H54 (cell line): ENCODE data around the gene COQ3.

ENCODE experiments used
- DNase-seq: peaks from one replicate; pipeline ENCODE4 v3.0.0; 2011; ENCODE audit warnings: low spot score, mixed read lengths; ENCODE audit not compliant: insufficient read length
- FAIRE-seq: peaks from 3 replicates; lab custom pipeline; 2011; peaks lifted over from hg19 to GRCh38; lab: Jason Lieb, UNC
- POLR2A ChIP-seq: IDR thresholded peaks from 2 replicates; pipeline ENCODE4 v1.6.1; 2011; ENCODE audit warnings: low read depth, mild to moderate bottlenecking, low read length

Gene COQ3, protein sequence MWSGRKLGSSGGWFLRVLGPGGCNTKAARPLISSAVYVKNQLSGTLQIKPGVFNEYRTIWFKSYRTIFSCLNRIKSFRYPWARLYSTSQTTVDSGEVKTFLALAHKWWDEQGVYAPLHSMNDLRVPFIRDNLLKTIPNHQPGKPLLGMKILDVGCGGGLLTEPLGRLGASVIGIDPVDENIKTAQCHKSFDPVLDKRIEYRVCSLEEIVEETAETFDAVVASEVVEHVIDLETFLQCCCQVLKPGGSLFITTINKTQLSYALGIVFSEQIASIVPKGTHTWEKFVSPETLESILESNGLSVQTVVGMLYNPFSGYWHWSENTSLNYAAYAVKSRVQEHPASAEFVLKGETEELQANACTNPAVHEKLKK

GRCh38 chr6:99393698-99394531 lies at the start of gene COQ3:
COQ3 (minus strand) TSS chr6:99394195; CDS start chr6:99394179, 16 bp downstream.
- peak; percentile 53; the same call in 1 of the 2 replicates for TF ChIP-seq POLR2A
- DNase-seq (peak; percentile 59), FAIRE-seq (no peak)

DNA sequence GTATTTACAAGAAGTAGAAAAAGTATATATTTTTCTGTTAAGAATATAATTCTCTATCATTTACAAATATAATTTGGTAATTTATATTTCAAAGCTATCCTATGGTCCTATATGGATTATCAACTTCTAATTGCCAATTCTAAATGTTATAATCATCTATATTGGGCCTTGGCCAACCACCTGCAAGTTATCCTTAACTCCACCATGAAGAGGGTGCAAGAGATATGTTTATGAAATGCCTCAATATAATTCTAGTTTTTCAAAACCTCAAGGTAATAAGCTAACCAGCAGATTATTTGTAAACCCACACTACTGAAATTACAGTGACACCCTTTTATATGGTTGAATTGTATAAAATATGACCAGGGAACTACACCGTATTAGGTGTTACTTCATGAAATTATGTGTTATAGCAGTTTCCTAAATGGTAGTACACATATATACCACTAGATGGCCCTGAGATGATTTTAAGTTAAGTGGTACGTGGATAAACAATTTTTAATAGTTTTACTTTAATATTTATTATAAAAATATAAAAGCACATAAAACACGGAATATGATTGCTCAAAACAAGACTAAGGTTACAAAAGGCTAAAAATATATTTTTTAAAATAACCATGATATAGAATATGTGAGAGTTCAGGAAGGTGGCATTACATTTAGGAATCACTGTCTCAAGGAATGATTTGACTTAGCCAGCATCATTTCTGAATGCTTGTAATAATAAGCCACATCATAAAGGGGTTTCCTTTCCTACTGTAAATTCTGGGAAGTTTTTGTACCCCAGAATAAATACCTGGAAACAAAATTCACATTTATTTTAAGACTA lies 40.9 kb upstream of the COQ3 start:
- TF ChIP-seq POLR2A: no peak
- DNase-seq: no peak
- FAIRE-seq: no peak

DNA sequence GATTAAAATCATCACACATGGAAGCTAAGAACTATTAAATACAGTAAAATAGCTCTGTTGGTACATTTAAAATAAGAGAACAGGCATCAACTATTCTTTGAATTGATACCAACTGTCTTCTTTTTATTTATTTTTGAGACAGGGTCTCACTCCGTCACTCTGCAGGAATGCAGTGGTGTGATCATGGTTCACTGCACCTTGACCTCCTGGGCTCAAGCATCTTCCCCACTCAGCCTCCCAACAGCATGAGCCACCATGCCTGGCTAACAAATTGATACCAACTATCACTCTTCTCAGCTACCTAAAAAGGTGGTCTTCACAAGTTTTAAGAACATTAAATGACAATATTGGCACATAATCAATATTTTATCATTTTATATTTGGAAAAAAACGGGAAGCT lies 38.9 kb upstream of the COQ3 start:
- no peak for TF ChIP-seq POLR2A
- no peak for FAIRE-seq

DNA sequence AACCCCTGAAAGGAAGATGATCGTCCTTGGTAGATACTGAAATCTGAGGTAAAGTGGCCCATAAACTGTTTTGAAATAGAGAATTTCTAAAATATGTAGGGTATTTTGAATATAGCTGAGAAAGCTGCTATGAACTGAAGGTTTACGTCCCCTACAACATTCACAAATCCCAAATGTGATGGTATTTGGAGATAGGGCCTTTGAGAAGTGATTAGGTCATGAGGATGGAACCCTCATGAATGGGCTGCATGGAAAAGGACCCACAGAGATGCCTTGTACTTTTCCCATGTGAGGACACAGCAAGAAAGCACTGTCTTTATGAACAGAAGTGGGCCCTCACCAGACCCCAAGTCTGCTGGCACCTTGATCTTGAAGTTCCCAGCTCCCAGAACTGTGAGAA lies 37.9 kb upstream of the COQ3 start:
- no peak for FAIRE-seq
- TF ChIP-seq POLR2A: no peak
- DNase-seq: no peak

More for the DNA sequence above, 38.9 kb upstream of the COQ3 start:
- no peak for DNase-seq

GRCh38 chr6:99427988-99428387 lies 34.0 kb upstream of the COQ3 start:
- TF ChIP-seq POLR2A: no peak
- FAIRE-seq (no peak), DNase-seq (no peak)

GRCh38 chr6:99426451-99426757 lies 32.4 kb upstream of the COQ3 start:
- DNase-seq (no peak), FAIRE-seq (no peak)
- TF ChIP-seq POLR2A: no peak

DNA sequence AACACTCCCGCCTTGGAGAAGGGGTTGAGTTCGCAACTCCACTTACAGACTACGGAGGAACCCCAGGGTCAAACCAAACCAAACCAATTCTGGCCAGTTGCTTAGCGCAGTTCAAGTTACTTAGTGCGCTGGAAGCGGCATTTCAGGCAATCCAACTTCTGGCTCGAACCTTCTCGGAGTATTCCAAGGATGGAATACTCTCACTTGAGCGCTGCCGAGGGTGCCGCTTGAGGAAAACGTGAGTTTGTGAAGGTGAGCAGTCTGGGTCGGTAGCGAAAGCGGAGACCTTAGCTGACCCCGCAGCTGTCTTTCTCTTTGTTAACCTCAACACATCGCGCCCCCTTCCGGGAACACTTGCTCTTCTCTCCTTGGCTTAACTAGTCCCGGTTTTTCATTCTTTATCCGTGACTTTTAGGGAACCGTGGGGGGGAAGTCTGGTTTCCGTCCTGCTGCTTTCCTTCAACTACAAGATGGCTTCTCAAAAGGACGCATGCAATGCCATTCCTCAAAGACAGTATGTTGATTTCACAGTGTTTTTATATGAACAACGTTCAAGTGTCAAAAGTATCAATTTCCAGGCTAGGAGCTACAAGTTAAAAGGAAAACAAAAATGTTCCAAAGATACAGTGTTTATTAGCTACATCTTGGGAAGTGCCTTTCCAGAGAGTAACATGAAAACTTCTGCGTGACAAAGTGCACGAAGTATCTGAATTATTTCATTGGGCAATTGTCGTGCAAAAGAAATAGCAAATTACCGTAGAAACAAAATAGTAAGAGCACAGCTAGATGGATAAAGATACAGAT lies 31.9 kb upstream of the COQ3 start:
- 0 out of 2 replicates have a peak, but pooled peaks have one; percentile 10 for TF ChIP-seq POLR2A
- peak; percentile 11 for DNase-seq
- peak; percentile 70 for FAIRE-seq

DNA sequence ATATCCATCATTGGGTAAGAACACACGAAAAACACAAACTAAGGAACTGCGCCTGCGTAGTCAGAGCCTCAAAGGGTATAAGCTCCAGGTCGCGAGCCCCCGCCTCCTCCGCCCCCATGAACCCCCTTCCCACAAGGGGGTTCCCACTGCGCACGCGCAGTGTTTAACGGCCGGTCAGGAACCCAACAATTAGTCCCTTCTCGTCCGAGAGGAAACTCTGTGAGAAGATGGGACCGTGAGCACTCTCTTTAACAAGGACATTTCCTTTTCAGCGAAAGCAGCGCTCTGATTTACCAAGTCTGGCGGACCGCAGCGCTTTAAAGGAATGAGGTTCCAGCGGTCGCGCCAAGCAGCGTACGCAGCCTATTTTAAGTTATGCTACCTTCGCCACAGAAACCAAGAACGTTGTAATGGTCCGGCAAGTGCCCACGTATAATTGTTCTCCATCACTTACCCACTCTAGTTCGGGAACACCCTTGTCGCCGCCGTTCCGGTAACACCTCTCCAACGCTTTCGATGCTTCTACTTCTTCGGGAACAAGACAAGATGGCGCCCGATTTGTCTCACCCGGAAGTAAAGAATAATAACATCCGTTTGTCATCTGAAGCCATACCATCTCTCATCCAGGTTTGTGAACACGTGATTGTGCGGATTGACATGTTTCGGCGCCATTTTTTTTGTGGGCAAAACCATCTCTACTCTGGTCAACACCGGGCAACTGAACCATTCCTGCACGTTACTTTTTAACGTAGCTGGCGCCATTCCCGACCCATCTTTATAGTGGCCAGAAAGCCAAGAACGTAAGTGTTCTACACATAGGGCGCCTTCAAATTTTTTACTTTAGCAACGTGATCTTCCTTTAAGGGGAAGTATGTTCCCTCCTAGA lies 31.0 kb upstream of the COQ3 start, which contains the start of gene PNISR:
TSS of gene PNISR (minus strand) at position 548 of the 886 bp plus-strand sequence. CDS start 10,649 bp downstream, outside the sequence.
- peak; percentile 80 for FAIRE-seq
- DNase-seq: peak; percentile 28
- peak; percentile 62 for TF ChIP-seq POLR2A

- no peak for DNase-seq
- TF ChIP-seq POLR2A: no peak
- FAIRE-seq: no peak
Observed at GRCh38 chr6:99424022-99424421, 30.0 kb upstream of the COQ3 start.

DNA sequence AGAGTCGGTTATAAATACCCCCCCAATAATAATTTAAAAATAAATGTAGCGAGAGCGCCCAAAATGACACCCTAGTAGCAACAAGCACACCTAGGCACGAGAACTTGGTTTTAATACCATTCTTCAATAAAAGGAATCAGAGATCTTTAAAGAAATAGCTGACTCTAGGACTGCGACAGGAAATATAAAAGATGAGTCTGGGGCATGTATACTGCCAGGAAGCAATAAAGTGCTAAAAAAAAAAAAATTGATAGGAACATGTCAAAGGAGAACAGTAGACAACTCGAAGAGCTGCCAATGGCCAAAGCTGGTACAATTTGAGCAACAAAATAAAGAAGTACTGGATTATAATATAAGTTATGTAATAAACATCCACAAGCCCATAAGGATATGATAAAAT lies 28.9 kb upstream of the COQ3 start:
- no peak for TF ChIP-seq POLR2A
- no peak for FAIRE-seq
- DNase-seq: no peak

DNA sequence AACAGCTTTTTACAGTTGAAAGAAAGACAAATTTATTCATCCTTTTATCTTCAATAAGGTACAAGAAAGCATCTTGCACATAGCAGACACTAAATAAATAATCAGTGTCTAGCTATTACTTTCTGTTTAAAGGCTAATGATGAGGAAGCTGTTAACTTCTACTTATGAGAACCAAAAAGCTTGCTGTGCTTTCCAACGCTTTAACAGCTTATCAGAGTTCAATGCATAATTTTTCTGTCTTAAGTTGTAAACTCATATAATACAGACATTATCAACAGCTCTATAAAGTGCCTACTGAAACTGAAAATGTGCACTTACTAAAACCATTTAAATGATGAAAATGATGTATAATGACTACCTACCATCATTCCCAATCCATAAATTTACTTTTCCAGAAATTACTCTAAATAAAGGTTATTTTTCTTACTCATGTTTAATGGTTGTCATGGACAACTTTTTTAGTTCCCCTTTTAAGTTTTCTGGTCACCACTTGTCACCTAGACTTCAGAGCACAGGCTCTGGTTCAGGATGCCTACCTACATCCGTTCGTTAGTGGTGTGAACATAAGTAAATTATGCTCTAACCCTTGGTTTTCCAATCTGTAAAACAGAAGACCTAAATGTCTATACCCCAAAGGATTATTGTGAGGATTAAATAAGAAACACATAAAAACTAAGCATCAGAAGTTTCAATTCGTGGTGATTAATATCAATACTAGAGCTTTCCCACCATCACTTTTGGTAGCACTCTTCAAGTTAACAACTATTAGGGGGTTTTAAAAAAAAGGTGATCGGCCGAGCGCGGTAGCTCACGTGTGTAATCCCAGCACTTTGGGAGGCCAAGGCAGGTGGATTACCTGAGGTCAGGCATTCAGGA lies 23.1 kb upstream of the COQ3 start:
- DNase-seq (no peak), FAIRE-seq (no peak)
- TF ChIP-seq POLR2A: no peak

DNA sequence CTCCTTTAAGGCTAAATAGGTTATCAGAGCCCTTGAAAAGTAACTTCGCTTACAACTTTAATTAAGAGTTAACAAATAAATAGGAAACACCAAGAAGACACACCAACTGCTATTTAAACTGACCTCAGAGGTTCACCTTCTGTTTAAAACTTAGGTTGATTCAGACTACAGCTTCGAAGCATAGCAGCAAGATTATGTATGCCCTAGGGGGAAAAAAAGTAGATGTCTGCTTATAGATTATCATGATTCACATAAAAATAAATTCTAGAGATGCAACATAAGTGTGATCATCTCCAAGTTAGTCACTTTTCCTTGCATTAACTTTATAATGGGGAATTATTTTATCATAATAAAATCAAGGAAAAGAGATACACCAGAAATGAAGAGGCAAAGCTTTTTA lies 22.2 kb upstream of the COQ3 start:
- FAIRE-seq (no peak), DNase-seq (no peak)
- no peak for TF ChIP-seq POLR2A
